Activated CD8-positive, alpha-beta T cell treated with anti-CD3 and anti-CD28 coated beads, Interleukin-2, amount 10 ng/mL, durations not matched to agents 7 days and 5 days (primary cell): ENCODE results near the gene RAP2A. TPM values are rescaled to one million over a fixed set of nuclear protein-coding genes. Genes with fewer than 3 reads are reported as not detected.

Source experiments
- ATAC-seq: fragments of 150-1000 bp; cut with Tn5 transposase; one replicate; pipeline ENCODE4 v1.10.0; 2021; ENCODE audit warnings: moderate library complexity
- CTCF ChIA-PET: fragments of 350-600 bp; sonication (Branson Sonifier 250); formaldehyde crosslinking; loops from one replicate; lab custom pipeline; 2021; ENCODE audit warnings: antibody characterized with exemption; lab: Charles Lee
- POLR2A ChIA-PET: fragments of 350-600 bp; sonication (Branson Sonifier 250); formaldehyde crosslinking; loops from one replicate; lab custom pipeline; 2021; ENCODE audit warnings: antibody characterized with exemption; lab: Charles Lee
- DNase-seq: peaks from one replicate; pipeline ENCODE4 v3.0.0-alpha.2; 2020
- H3K27ac Mint-ChIP-seq: one replicate; pipeline ENCODE4 v1.8.0; 2021; ENCODE audit warnings: mild to moderate bottlenecking, mixed read lengths
- H3K27me3 Mint-ChIP-seq: one replicate; pipeline ENCODE4 v1.8.0; 2021; ENCODE audit warnings: low read depth, mixed read lengths
- H3K36me3 Mint-ChIP-seq: one replicate; pipeline ENCODE4 v1.8.0; 2021; ENCODE audit warnings: low read depth, mixed read lengths
- H3K4me1 Mint-ChIP-seq: one replicate; pipeline ENCODE4 v1.8.0; 2021; ENCODE audit warnings: low read depth, mixed read lengths
- H3K4me3 Mint-ChIP-seq: one replicate; pipeline ENCODE4 v1.8.0; 2021; ENCODE audit warnings: mild to moderate bottlenecking, mixed read lengths
- H3K9me3 Mint-ChIP-seq: one replicate; pipeline ENCODE4 v1.8.0; 2022; ENCODE audit warnings: mixed read lengths; ENCODE audit not compliant: insufficient read depth
- total RNA-seq, 2 experiments: library from RNA; stranded (reverse); gene quantifications; one replicate each; pipeline ENCODE4 v1.2.3, GENCODE V29; 2021

RAP2A gene
- total RNA-seq, 2 experiments from 2014 or later = 29.7 to 29.8 TPM

DNA sequence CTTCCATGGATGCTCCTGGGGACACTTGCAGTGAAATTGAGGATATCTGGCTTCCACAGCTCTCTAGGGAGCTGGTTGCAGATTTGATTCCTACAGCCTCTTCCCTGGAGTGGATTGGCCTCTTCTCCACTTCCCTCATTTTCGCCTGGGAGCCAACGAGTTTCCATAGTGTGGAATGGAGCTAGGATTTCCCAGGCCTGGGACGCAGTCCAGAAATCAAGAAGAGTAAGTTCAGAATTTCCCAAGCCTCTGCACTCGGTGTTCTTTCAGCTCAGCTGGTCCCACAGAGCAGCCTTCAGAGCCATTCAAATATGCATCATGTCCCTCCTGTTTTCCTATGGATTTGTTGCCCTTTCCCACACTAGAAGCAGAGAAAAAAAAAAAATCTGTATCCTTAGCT lies 68.2 kb downstream of the RAP2A start:
- no peak overlapping the region for H3K4me3 Mint-ChIP-seq
- no peaks in the 10 kb centered on the region for H3K9me3 Mint-ChIP-seq
- no peak for ATAC-seq
- H3K27ac Mint-ChIP-seq = no peak overlapping the region
- no peak for DNase-seq
- ChIA-PET POLR2A (interaction anchor here (0.6 kb wide), 1 partner anchor 69 kb away, joined by 4 read pairs; no protein-coding TSS in a partner anchor), CTCF (no interaction called here)
- H3K4me1 Mint-ChIP-seq = no peaks in the 10 kb centered on the region
- no peaks in the 10 kb centered on the region for H3K36me3 Mint-ChIP-seq
- peaks cover 25% of the 10 kb centered on the region for H3K27me3 Mint-ChIP-seq

DNA sequence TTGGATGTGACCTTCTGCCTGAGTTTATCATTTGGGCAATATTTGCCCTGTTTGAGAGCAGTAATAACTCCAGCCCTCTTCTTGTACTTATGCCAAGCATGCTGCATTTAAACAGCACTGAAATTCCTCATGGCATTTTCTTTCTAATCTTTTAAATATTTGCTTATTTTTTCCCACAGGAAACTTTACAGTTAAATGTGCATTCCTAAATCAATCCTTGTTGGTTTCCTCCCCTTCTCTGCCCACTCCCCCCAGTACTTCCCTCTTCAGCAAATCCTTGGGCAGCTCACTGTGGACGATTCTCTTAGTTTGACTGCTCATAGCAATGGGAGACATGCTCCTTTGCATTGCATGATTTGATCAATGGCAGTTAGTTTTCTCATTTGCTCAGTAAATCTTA lies 68.7 kb downstream of the RAP2A start:
- no peak overlapping the region for H3K4me3 Mint-ChIP-seq
- H3K36me3 Mint-ChIP-seq = no peaks in the 10 kb centered on the region
- H3K9me3 Mint-ChIP-seq = no peaks in the 10 kb centered on the region
- no peaks in the 10 kb centered on the region for H3K4me1 Mint-ChIP-seq
- ChIA-PET POLR2A (interaction anchor here (0.6 kb wide), 1 partner anchor 69 kb away, joined by 4 read pairs; no protein-coding TSS in a partner anchor), CTCF (no interaction called here)
- DNase-seq (no peak), ATAC-seq (no peak)
- no peak overlapping the region for H3K27ac Mint-ChIP-seq
- H3K27me3 Mint-ChIP-seq = peaks cover 25% of the 10 kb centered on the region

DNA sequence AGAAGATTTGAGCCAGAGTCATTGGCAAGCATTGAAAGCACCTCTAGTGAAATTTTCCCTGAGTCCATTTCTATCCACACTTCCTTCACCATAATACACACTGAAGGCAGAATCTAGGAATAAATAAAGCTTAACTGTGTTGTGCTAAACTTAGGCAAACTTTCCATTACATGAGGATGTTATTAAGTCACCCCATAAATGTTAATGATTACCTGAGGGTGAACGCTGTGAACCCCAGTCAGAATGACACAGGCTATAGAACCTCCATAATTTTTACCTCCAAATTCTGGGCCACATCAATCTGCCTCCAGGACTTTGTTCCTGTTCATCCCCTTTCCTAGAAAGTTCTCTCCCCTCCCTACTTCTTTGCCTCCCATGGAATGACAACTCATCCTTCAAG lies 71.0 kb downstream of the RAP2A start:
- ChIA-PET POLR2A (no interaction called here), CTCF (no interaction called here)
- DNase-seq = no peak
- Mint-ChIP-seq H3K27ac (no peak overlapping the region), H3K4me3 (no peak overlapping the region), H3K27me3 (peaks cover 29% of the 10 kb centered on the region), H3K36me3 (no peaks in the 10 kb centered on the region), H3K4me1 (no peaks in the 10 kb centered on the region), H3K9me3 (no peaks in the 10 kb centered on the region)
- ATAC-seq = no peak

DNA sequence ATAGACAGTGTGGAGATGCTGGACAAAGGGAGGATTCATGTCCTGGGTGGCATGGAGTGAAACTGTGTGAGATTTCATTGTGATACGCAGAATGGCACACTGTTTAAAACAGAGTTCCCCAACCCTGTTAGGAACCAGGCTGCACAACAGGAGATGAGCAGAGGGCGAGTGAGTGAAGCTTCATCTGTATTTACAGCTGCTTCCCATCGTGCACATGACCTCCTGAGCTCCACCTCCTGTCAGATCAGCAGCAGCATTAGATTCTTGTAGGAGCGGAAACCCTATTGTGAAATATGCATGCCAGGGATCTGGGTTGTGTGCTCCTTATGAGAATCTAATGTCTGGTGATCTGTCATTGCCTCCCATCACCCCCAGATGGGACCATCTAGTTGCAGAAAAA lies 72.5 kb downstream of the RAP2A start:
- ChIA-PET CTCF (no interaction called here), POLR2A (no interaction called here)
- no peaks in the 10 kb centered on the region for H3K9me3 Mint-ChIP-seq
- H3K36me3 Mint-ChIP-seq = no peaks in the 10 kb centered on the region
- ATAC-seq = no peak
- H3K27ac Mint-ChIP-seq = no peak overlapping the region
- no peak overlapping the region for H3K4me3 Mint-ChIP-seq
- no peak for DNase-seq
- H3K27me3 Mint-ChIP-seq = peaks cover 35% of the 10 kb centered on the region
- no peaks in the 10 kb centered on the region for H3K4me1 Mint-ChIP-seq

DNA sequence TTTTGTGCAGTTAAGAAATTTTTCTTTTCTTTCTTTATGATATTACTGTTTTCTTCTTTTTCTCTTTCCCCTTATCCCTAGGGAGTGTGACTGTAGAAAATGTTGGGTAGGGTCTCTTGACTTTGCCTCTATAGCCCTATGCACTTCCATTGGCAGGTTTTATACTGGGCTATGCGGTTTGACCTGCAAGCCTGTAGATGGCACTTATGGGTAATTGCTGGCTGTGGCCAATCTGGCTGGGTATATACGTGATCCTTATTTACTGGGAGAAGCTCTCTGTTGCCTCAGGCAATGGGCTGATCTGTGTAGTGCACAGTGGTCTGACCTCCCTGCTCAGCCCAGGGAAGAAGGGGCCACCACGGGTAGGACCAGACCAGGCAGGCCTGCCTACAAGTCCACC lies 78.8 kb downstream of the RAP2A start:
- no peak for DNase-seq
- Mint-ChIP-seq H3K9me3 (peaks cover 6% of the 10 kb centered on the region), H3K27ac (no peak overlapping the region), H3K4me1 (no peaks in the 10 kb centered on the region), H3K27me3 (peaks cover 16% of the 10 kb centered on the region), H3K4me3 (no peak overlapping the region), H3K36me3 (no peaks in the 10 kb centered on the region)
- ChIA-PET POLR2A (no interaction called here), CTCF (no interaction called here)
- ATAC-seq = no peak

DNA sequence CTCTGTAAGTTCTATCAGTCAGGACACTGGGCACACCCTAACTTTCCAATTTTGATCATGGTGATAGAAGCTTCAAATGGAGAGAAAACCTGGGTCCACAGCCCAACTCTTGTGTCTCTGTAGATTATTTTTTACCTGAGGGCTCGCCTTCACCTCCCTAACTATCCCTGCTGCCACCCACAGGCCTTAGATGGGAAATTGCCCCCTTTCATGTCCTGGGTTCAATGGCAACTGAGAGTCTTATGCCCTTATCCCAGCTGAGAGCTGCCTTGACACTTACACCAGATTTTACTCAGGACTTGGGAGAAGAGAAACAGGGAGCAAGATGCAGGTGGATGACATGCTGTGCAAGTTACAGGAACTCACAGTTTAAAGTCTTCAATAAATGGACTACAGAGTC lies 81.7 kb downstream of the RAP2A start:
- CTCF ChIA-PET = no interaction called here
- POLR2A ChIA-PET = no interaction called here
- Mint-ChIP-seq H3K4me3 (no peak overlapping the region), H3K27ac (no peak overlapping the region), H3K27me3 (peaks cover 8% of the 10 kb centered on the region), H3K9me3 (peaks cover 6% of the 10 kb centered on the region), H3K36me3 (no peaks in the 10 kb centered on the region), H3K4me1 (no peaks in the 10 kb centered on the region)
- DNase-seq (no peak), ATAC-seq (no peak)

DNA sequence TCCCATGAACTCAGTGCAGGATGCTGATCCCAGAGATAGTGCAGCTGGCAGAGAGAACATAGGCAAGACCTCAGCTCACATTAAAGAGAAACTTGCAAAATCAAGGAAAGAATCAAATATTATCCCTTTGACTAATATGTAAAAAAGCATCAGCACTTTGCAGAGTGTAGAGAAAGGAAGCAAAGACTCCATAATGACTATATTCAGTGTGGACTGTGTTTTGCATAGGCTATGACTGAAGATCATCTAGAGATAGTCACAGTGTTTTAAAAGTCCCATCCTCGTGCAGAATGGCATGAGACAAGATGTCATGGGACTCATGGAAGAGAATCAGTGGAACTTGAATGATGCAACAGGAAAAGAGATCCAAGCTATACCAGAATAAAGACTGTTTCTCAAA lies 84.0 kb downstream of the RAP2A start:
- no peak overlapping the region for H3K27ac Mint-ChIP-seq
- no peaks in the 10 kb centered on the region for H3K36me3 Mint-ChIP-seq
- ChIA-PET CTCF (no interaction called here), POLR2A (no interaction called here)
- H3K9me3 Mint-ChIP-seq = no peaks in the 10 kb centered on the region
- no peak for ATAC-seq
- H3K4me3 Mint-ChIP-seq = no peak overlapping the region
- no peaks in the 10 kb centered on the region for H3K4me1 Mint-ChIP-seq
- DNase-seq = no peak
- no peaks in the 10 kb centered on the region for H3K27me3 Mint-ChIP-seq

Other genes with a start within 250 kb of the RAP2A start
- gene MBNL2, start 211.8 kb upstream of the RAP2A start, total RNA-seq = 10 to 100 TPM; 11.6 to 12.3 TPM